CD4-positive, alpha-beta T cell treated with Interleukin-1 beta for 1 hour (primary cell): ENCODE data around the gene CAD.
"Not testable (repeated sequence)": the region's sequence is repeated elsewhere in the genome, so short reads cannot be mapped to it uniquely, and the experiment has no call there.

Experiments used
- DNase-seq, 2 donors: peaks; one replicate each; pipeline ENCODE4 v3.0.0-alpha.2; 2020 to 2022

The CAD gene

DNA sequence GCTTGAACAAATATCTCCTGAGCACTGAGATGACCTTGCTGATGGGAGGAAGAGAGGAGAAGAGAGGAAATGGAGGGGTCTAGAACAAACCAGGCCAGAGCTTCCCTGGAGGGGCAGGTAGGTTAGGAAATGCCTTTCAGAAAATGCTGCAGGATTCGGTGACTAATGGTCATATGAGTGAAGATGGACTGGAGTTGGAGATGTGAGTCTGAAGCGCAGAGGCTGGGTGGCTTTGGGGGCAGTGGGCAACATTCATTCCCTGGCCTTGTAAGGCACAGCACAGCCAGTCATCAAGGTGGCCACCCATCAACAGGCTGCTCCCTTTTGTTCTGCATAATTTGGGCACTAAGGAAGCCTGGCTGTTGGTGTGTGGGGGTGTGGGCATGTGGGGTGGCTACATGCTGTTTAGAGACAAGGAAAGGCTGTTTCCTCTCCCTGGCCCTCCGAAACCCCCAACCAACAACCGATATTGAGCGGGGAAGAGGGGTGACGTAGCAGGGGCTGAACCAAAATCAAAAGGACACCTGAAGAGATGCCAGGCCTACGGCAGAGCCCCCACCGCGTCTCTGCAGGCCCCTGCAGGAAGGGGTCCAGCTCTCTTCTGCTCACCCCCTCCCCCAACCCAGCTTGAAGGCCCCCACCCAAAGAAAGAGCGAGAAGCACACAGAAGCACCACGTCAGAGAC, 44.2 kb downstream of the CAD start:
- DNase-seq, result no peak

DNA sequence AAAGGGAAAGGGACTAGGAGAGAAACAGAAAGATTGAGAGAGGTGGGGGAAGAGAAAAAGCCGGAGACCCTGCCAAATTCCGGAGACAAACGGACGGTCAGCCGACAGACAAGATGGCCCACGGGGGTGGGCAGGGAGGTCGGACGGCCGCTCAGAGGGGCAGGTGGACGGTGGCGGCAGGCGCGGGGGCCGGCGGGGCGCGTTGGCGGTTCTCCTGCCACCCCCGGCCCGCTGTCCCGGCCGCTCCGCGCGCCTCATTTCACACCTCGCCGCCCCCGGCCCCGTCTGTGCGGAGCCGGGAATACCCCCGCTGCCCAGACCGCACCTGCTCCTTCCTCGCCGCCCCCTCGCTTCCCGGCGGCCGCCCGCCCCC, 44.7 kb downstream of the CAD start:
- DNase-seq, result no peak

DNA sequence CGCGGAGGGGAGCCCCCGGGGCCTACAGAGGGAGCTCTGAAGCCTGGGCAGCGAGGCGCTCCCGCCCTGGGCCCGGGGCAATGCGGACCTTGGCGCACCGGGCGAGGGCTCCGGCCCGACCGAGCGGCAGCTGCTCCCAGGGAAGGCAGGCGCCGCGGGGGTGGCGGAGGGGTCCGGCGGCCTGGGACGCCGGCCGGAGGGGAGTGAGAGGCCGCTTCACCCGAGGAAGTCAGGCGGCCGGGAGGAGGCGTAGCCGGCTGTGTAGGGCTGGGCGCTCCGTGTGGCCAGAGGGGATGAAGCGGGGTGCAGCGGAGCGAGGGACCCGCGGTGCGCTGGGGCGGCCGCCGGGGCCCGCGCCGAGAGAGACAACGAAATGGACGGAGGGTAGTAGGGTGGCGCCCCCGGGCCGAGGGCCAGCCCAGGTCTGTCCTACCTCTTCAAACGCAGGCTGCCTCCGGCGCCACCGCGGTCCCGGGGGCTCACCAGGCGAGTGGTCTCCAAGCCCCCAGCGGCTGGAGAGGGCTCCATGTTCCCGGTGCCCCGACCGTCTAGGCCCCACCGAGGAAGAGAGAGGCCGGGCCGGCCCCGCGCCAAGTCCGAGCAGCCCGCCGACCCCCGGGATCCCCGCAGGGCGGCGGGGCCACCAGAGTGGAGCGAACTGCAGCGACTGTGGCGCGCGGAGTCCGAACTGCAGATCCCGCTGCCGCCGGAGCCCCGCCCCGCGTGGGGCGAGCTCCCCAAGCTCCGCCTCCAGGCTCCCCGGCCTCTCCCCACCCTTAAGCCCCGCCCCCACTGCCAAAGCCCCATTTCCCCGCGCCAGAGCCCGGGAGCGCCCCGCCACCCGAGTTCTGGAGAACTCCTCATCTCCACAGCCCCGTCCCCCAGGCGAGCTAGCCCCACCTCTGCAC, 45.5 kb downstream of the CAD start, which contains the start of gene SLC30A3:
TSS of gene SLC30A3 (minus strand) at position 669 of the 908 bp plus-strand sequence. CDS start at position 528, 141 bp downstream.
- DNase-seq, result peak; percentile 75 to 76

DNA sequence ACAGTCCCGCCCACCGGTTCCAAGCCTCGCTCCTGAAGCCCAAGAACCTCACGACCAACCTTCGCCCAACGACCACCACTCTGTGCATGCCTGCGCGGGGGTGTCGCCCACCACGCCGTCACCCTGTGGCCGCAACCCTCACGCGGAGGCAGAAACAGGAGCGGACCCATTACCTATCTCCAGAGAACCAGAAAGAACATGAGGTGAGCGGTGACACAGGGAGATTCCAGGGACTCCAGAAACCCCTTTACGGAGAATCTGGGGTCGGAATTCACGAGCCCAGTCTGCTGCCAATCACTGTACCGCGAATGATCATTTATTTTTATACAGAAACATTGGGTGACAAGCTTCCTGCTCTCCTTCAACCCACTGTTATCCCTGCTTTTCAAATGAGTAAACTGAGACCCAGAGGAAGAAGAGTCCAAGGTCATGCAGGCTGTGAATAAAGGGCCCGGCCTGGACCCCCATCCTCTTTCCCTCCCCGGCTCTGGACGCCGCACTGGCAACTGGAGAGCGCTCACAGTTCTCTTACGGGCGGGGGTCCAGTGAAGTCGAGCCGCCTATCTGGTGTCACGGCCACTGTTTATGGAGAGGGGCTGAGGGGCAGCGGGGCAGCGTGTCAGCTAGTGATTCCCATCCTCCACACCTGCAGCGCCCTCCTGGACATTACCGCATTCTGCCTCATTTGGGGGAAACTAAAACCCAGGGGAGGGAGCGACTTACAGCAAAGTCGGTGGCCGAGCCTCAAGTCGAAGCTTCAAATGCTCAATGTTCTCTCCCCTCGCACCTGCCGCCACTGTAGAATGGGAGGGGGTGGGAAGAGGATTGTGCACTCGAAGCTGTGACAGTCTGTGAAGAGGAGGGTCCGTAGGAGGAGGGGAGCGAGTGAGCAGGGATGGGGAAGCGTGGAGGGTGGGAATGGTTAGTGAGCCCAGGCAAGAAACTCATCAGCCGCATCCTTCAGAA, 46.4 kb downstream of the CAD start:
- no peak for DNase-seq

DNA sequence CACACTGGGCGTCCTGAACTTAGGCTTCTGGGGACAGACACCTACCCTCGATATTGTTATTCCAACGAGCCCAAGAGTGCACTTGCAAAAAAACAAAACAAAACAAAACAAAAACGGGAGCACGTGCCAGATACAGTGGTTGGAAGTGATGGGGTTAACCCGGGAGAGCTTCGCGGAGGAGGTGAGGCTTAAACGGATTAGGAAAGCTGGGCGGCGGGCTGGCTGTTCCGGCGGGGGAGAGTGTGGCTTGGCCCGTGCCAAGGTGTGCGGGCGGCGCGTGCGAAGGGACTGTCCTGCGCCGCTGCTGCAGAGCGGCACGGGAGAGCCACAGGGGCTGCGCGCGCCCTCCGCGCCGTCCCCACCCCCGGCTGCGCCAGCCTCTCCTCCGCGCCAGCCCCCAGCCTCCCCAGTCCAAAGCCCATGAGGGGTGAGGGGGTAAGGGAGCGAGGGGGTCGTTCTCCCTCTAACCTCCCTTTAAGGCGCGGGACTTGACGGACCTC, 47.1 kb downstream of the CAD start:
- peak in 1 of 2 donors; percentile 16 for DNase-seq

DNA sequence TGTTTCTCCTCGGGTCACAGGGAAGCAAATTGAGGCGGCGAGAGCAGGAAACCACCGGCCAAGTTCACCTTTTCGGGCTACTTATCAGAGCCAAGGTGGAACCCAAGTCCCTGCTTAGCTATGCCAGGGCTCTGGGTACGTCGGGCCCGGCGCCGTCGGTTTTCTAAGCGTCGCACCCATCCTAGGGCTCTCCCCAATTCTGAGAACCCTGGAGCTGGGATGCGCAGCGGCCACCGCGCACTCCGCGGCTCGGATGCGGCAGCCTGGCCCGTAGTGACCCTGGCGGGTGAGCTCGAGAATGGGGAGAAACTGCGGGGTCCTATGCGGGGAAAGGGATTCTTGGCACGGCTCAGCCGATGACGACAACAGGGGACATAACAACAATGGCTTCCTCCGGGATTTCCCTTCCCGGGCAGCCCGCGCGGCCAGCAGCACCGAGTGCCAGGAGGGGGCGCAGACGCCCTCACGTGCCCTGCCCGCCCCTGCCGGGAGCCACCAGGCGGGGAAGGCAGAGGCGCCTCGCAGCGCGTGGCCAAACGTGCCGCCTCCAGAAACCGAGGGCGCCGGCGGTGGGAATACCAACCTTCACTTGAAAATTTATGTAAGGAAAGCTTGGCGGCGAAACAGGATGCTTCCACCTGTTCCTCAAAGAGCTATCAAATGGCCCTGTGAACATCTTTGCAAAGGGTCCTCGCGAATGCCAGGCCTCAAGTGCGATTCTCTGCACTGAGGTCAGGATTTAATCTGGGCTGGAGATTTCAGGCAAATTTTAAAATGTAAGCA, 47.8 kb downstream of the CAD start:
- peak; percentile 74 to 78 for DNase-seq

DNA sequence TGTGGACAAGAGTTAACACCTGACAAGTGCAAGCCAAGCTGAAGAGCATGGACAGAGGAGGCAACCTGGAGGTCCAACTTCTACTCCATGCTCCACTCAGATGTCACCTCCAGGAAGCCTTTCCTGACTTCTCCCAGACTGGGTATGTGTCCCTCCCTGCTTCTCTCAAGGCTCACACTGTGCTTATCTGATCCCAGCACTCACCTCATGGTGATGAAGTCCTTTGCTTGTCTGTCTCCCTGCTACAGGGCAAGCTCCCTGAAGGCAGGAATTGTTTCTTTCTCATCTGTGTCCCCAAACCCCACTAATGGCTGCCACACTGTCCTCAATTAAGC, 48.3 kb downstream of the CAD start:
- no peak for DNase-seq

DNA sequence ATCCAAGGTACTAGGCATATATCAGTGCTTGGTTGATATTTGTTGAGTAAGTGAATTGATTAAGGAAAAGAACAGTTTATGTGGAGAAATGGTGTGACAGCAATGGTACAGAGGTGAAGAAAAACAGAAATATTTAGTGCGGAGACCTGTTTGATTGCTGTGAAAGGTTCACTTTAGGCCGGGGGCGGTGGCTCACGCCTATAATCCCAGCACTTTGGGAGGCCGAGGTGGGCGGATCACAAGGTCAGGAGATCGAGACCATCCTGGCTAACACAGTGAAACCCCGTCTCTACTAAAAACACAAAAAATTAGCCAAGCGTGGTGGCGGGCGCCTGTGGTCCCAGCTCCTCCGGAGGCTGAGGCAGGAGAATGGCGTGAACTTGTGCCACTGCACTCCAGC, 51.1 kb downstream of the CAD start:
- DNase-seq, result not testable (repeated sequence)

DNA sequence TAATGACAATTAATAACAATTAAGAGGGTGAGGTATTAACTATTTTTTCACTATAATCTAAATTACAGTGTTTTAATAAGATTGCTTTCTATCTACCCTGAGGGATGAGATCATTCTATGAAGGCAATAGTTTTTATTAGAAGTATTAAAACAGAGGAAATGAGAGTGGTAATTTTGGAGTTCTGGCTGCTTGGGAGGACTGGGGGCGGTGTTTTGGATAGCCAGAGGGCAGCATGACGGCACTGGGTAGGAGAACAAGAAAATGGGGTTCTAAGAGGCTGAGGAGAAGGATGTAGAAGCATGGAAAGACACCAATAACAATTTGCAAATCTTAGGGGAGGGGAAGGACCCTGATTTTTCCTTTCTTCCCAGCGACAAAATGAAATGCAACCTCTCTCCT, 53.0 kb downstream of the CAD start:
- DNase-seq, result no peak

DNA sequence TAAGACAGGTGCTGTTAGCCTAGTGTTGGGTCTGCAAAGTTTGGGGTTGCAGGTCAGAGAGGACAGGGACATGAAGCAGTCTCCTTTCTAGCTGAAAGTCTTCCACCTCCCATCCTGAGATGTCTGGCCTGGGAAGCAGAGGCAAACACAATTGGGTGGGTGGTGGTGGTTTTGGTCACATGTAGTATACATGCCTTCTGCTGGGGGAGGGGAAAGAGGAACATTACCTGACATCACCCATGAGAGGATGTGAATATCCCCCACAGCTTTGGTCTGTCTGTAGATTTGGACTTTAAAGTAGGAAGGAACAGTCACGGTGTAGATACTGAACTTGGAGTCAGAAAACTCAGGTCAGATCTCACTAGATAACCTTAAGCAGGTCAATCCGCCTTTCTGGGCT, 53.5 kb downstream of the CAD start:
- DNase-seq, result no peak

DNA sequence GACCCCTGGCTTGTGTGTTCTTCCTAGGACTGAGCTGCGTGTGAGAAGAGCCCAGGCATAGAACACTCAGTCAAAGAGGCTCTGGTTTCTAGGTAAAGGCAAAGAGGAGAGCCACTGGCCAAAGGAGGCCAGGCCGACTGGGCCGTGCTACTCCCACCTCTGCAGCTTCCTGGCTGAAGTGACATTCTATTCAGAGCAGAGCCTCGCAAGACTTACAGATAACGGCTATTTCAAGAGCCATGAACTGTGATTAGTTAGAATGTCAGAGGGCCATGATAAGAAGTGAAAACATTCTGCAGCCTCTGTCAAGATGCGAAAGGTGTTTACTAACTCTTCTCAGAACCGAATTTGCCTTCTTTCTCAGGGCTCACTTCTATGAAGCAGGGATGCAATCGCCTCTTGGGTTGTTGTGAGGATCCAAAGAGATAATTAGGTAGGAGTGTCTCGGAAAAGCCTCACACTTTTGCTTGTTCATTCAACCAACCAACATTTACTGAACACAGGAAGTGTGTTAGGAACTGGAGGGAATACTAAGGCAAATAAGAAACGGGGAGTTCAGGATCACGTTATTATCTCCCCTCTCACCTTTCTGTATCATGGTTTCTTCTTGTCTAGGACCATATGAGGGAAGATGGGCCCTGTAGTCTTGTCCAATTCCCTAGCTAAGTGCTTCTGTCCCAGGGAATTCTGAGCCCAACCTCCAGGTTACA, 54.6 kb downstream of the CAD start:
- DNase-seq, result no peak

DNA sequence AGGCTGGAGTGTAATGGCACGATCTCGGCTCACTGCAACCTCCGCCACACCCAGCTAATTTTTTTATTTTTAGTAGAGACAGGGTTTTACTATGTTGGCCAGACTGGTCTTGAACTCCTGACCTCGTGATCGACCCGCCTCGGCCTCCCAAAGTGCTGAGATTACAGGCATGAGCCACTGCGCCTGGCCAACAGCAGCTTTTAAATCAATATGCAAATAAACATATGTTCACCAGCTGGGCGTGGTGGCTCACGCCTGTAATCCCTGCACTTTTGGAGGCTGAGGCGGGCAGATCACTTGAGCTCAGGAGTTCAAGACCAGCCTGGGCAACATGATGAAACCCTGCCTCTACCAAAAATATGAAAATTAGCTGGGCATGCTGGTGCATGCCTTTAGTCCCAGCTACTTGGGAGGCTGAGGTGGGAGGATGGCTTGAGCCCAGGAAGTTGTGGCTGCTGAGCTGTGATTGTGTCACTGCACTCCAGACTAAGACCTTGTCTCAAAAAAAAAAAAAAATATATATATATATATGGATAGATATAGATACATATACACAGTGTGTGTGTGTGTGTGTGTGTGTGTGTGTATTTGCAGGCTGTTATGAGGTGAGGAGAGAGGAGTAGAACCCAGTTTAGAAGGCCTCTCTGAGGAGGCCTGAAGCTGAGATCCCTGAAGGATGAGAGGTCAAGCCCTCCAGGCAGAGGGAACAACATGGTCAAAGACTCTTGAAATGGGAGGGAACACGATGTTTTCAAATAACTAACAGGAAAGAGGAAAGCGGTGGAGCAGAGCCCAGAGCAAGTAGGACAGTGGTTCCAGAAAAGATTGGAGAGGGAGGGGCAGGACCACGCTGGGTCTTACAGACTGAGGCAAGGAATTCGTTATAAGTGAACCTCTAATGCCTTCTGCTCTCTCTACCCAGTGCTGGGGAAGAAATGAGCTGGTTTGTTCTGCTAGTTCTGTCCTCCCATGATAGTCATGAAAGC, 55.7 kb downstream of the CAD start:
- not testable (repeated sequence) for DNase-seq

DNA sequence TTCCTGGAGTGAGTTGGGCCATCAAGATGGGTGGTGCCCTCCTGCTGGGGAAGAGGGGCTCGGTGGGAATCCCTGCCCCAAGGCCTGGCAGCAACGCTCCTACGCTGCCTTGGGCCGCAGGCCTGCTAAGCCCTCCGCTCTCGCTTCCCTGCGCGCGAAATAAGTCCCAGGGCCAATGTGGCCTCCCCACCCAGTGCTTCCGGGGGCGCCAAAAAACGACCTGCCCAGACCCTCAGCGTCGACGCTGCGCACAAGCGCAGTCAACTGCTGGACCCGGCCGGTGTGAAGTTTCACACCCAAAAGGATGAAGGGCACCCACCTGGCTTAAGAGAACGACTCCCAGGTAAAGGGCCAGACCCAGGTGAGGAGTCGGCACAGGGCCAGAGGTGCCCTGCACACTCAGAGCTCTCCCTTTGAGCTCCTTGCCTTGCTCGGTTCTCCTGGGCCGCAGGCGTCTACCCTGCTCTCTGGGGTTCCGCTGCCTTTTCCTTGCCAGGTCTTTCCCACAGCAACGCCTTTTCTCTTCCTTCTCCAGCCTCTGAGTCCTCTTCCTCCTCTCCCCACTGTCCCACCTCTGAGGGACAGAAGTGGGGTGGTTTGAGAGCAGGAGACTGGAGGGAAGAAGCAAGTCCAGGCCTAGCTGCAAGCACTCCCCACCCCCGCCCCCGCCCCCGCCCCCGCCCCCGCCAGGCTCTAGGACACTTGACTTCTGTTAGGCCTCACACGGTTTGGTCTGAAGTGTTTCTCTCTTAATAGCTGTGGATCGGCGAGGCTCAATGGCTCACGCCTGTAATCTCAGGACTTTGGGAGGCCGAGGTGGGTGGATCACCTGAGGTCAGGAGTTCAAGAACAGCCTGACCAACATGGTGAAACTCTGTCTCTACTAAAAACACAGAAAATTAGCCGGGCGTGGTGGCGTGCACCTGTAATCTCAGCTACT, 58.3 kb downstream of the CAD start, which contains the start of gene DNAJC5G:
TSS of gene DNAJC5G (plus strand) at position 223 of the 940 bp plus-strand sequence. CDS start 1,296 bp downstream, outside the sequence.
- DNase-seq, result no peak

DNA sequence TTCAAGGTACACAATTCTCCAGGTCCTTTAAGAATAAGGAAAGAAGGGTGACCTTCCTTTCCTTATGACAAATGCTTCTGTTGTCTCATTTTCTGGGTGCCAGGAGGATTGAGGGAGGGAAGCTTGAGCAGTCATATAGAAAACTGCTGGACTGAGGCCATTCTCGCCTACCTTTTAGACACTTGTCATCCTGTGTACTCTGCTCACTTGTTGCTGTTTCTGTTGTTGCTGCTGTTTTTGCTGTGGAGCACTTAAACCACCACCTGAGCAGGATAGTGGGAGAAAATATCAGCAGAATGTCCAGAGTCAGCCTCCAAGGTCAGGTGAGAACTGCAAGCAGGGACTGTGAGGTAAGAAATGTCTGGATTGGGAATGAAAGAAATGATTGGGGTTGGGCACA, 60.8 kb downstream of the CAD start:
- DNase-seq, result no peak

DNA sequence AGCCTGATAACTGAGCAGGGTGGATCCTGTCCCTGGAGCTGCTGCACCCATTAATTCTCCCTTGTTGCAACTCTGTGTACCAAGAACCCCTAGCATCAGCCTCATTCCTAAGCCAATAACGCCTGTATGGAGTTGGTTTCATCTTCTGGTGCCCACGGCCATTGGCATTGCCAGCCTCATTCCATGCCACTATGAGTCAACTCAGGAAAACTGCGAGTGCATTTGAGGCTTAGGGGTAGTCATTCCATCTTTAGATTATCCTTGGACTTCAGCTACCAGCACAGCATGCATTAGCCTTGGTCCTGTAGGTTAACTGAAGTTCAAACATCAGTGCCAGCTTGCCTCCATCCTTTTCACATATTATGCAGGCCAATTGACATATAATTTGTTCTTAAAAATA, 63.7 kb downstream of the CAD start:
- no peak for DNase-seq

DNA sequence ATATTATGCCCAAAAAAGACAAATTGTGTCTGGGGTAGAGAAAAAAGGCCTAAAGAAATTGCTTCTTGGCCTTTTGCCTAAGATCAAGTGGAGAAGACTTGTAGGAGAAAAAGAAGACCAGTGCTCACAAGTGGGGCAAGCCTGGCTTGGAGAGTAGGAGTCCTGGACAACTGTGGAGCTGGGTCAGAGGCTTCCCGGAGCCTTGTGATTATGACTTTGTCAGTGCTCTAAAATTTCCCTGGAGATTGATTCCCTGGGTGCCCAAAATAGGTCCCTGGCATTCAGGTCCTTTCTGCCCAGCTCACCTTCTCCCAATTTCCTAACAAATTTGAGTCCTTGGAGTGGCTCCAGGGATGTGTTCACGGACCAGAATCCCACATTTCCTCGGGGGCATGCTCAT, 64.3 kb downstream of the CAD start:
- DNase-seq, result no peak

DNA sequence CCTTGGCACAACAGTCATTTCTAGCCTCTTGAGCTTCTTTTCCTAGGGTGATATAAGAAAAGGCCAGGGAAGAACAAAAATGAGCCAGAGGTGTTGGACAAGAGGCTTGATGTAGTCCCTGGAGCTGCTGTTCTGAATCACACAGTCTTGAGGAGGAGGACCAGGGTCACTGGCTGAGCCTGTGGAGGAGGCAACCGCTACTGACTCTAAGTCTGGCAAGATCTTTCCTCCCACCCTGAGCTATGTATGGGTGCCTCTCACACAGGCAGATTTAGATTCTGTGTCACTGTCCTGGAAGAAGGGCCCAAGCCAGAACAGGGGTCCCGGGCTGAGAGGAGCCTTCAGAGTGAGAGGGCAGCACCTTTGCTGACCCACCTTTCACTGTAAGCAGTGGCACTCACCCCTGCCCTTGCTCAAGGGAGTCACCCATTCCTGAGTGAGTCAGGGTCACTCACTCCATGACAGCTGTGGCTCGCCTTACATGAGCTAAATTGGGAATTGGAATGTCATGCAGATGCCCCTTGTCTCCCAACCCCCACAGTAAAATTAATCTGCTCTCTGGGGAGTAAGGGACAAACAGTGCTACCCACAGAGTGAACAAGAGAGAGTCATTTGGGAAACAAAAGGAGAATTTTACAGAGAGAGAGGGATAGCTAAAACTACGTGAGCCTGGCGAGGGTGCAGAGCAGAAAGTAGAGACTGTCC, 64.8 kb downstream of the CAD start, which contains the start of gene TRIM54:
TSS of gene TRIM54 (plus strand) at position 575 of the 705 bp plus-strand sequence. CDS start 303 bp downstream, outside the sequence.
- no peak for DNase-seq

DNA sequence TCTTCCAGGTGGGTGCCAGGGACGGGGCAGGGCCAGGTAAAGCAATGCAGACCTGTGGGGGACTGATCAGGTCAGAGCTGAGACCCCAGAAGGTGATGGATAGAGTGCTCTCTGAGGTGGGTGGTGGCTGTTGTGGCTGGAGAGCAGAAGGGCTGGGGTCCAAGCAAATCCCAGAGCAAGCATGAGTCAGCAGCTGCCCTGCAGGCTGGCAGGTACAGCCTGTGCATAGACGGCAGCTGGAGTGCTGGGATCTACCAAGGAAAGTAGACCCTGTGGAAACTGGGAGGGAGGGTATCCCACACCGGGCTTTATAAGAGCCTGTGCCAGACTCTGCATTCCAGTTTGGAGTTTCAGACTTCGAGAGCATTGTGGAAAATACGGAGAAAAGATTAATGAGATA, 65.7 kb downstream of the CAD start:
- no peak for DNase-seq
